Body of pancreas (tissue), 4 donors: ENCODE measurements around the gene ZNF793.

Experiments used
- CTCF ChIP-seq, 7 experiments: fragments of 450-650 bp in 4 of 7; fragments of 200-600 bp in 3 of 7; sonication (generic) in 3 of 7; IDR thresholded peaks; one replicate each; pipeline ENCODE4 v1.5.1; 2016 to 2019; ENCODE audit warnings: antibody characterized with exemption in 7 of 7
- POLR2A ChIP-seq, 3 donors: fragments of 450-650 bp; IDR thresholded peaks; one replicate each; pipeline ENCODE4 v1.6.1; 2016; ENCODE audit warnings: antibody characterized with exemption in 3 of 3, mild to moderate bottlenecking in 2 of 3

- no peak for TF ChIP-seq CTCF (IDR thresholded peaks at IDR 0.05)
- TF ChIP-seq POLR2A (IDR thresholded peaks at IDR 0.05) = no peak
Observed at GRCh38 chr19:37467608-37468090, 39.1 kb upstream of the ZNF793 start.
